ENCODE data around the gene PLA2R1. TPM values are rescaled to one million over a fixed set of nuclear protein-coding genes. Genes with fewer than 3 reads are reported as not detected.
A peak's percentile ranks its signal among the peaks of the same experiment; 100 is the strongest.

The PLA2R1 gene
- total and polyA plus RNA-seq, 2 donors (not counting 1 experiment from before 2014, with no cell fraction given), result 8.0 to 8.3 TPM

GRCh38 chr2:159944874-159945273 lies 117.5 kb downstream of the PLA2R1 start:
- Histone ChIP-seq H3K27ac (ENCODE audit: insufficient read depth, low read length) (no peak overlapping the region), H3K4me1 (ENCODE audit: control insufficient read depth, extremely low read depth, insufficient read depth, low read length) (no peaks in the 10 kb centered on the region), H2AFZ (ENCODE audit: low read length) (no peak overlapping the region), H3K9me3 (ENCODE audit: control insufficient read depth, insufficient read depth, low read depth, low read length) (no peaks in the 10 kb centered on the region), H4K20me1 (ENCODE audit: control insufficient read depth, extremely low read depth, insufficient read depth, low read length) (no peaks in the 10 kb centered on the region), H3K4me2 (ENCODE audit: extremely low read depth, insufficient read depth, low read length) (no peak overlapping the region), H3K9ac (ENCODE audit: insufficient read depth, low read length) (no peak overlapping the region), H3K27me3 (ENCODE audit: control insufficient read depth, insufficient read depth, low read length) (no peaks in the 10 kb centered on the region), H3K4me3 (replicated peaks in 1 of 4; ENCODE audit: control extremely low read depth in 1 of 4, insufficient read depth in 1 of 4, low read depth in 3 of 4, low read length in 4 of 4) (no peak overlapping the region), H3K36me3 (ENCODE audit: control insufficient read depth, insufficient read depth, low read length) (no peaks in the 10 kb centered on the region), H3K79me2 (ENCODE audit: control insufficient read depth, insufficient read depth, low read length) (no peaks in the 10 kb centered on the region)
- DNase-seq (ENCODE audit: low read depth in 2 of 2), result peak in 1 of 2 donors; percentile 19
- TF ChIP-seq EZH2 (IDR thresholded peaks at IDR 0.05; ENCODE audit: low read length, missing control alignments), result no peak
- no peak for TF ChIP-seq CTCF (conservative IDR thresholded peaks at IDR 0.05 in 1 of 2, IDR thresholded peaks at IDR 0.05 in 1 of 2; ENCODE audit: low read depth in 1 of 2, low read length in 2 of 2)

DNA sequence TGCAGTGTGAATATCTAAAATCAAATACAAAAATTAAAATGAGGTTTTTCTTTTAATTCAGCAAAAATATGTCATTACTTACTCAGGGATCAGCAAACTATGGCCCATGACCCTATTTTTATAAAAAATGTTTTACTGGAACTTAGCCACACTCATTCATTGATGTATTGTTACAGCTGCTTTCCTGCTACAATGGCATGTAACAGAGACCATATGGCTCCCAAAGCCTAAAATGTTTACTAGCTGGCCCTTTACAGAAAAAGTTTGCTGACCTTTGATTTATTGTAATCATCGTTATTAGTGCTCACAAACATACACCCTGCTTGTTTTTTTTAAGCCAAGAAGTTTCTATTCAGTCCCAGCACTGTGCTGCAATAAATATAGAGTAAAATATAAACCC lies 120.3 kb downstream of the PLA2R1 start:
- no peaks in the 10 kb centered on the region for H3K4me1 ChIP-seq (ENCODE audit: control insufficient read depth, extremely low read depth, insufficient read depth, low read length)
- no peaks in the 10 kb centered on the region for H3K9me3 ChIP-seq (ENCODE audit: control insufficient read depth, insufficient read depth, low read depth, low read length)
- H3K27me3 ChIP-seq (ENCODE audit: control insufficient read depth, insufficient read depth, low read length), result no peaks in the 10 kb centered on the region
- no peak overlapping the region for H3K9ac ChIP-seq (ENCODE audit: insufficient read depth, low read length)
- TF ChIP-seq EZH2 (IDR thresholded peaks at IDR 0.05; ENCODE audit: low read length, missing control alignments) (no peak), CTCF (conservative IDR thresholded peaks at IDR 0.05 in 1 of 2, IDR thresholded peaks at IDR 0.05 in 1 of 2; ENCODE audit: low read depth in 1 of 2, low read length in 2 of 2) (no peak)
- no peaks in the 10 kb centered on the region for H3K36me3 ChIP-seq (ENCODE audit: control insufficient read depth, insufficient read depth, low read length)
- no peak overlapping the region for H2AFZ ChIP-seq (ENCODE audit: low read length)
- H4K20me1 ChIP-seq (ENCODE audit: control insufficient read depth, extremely low read depth, insufficient read depth, low read length), result no peaks in the 10 kb centered on the region
- no peak overlapping the region for H3K4me2 ChIP-seq (ENCODE audit: extremely low read depth, insufficient read depth, low read length)
- no peak overlapping the region for H3K27ac ChIP-seq (ENCODE audit: insufficient read depth, low read length)
- H3K4me3 ChIP-seq (replicated peaks in 1 of 4; ENCODE audit: control extremely low read depth in 1 of 4, insufficient read depth in 1 of 4, low read depth in 3 of 4, low read length in 4 of 4), result no peak overlapping the region
- H3K79me2 ChIP-seq (ENCODE audit: control insufficient read depth, insufficient read depth, low read length), result no peaks in the 10 kb centered on the region
- peak in 1 of 2 donors; percentile 83 for DNase-seq (ENCODE audit: low read depth in 2 of 2)

DNA sequence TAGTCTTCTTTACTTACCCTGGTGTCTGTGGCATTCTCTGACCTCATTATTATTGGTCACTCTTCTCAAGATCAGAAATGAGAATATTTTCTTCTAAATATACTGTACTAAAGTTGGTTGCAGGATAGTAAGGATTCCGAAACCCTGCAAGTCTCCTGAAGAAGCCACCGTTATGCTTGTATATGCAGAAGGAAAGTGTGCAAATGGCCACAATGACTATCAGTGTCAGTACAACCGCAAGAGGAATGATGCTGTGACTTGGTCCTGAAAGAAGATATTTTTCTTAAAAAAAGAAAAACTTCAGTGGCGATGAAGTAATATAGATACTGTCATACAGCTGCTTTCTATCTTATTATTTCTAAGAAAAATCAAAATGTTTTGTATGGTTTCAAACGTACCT lies 120.7 kb downstream of the PLA2R1 start:
- no peak for TF ChIP-seq EZH2 (IDR thresholded peaks at IDR 0.05; ENCODE audit: low read length, missing control alignments)
- TF ChIP-seq CTCF (conservative IDR thresholded peaks at IDR 0.05 in 1 of 2, IDR thresholded peaks at IDR 0.05 in 1 of 2; ENCODE audit: low read depth in 1 of 2, low read length in 2 of 2), result no peak
- Histone ChIP-seq H3K9ac (ENCODE audit: insufficient read depth, low read length) (no peak overlapping the region), H3K36me3 (ENCODE audit: control insufficient read depth, insufficient read depth, low read length) (no peaks in the 10 kb centered on the region), H2AFZ (ENCODE audit: low read length) (no peak overlapping the region), H3K4me3 (replicated peaks in 1 of 4; ENCODE audit: control extremely low read depth in 1 of 4, insufficient read depth in 1 of 4, low read depth in 3 of 4, low read length in 4 of 4) (no peak overlapping the region), H3K27ac (ENCODE audit: insufficient read depth, low read length) (no peak overlapping the region), H3K27me3 (ENCODE audit: control insufficient read depth, insufficient read depth, low read length) (no peaks in the 10 kb centered on the region), H4K20me1 (ENCODE audit: control insufficient read depth, extremely low read depth, insufficient read depth, low read length) (no peaks in the 10 kb centered on the region), H3K79me2 (ENCODE audit: control insufficient read depth, insufficient read depth, low read length) (no peaks in the 10 kb centered on the region), H3K4me2 (ENCODE audit: extremely low read depth, insufficient read depth, low read length) (no peak overlapping the region), H3K9me3 (ENCODE audit: control insufficient read depth, insufficient read depth, low read depth, low read length) (no peaks in the 10 kb centered on the region), H3K4me1 (ENCODE audit: control insufficient read depth, extremely low read depth, insufficient read depth, low read length) (no peaks in the 10 kb centered on the region)
- no peak for DNase-seq (ENCODE audit: low read depth in 2 of 2)

Data from fibroblast of lung (primary cell).